ENCODE data around the gene SLC44A1.

DNA sequence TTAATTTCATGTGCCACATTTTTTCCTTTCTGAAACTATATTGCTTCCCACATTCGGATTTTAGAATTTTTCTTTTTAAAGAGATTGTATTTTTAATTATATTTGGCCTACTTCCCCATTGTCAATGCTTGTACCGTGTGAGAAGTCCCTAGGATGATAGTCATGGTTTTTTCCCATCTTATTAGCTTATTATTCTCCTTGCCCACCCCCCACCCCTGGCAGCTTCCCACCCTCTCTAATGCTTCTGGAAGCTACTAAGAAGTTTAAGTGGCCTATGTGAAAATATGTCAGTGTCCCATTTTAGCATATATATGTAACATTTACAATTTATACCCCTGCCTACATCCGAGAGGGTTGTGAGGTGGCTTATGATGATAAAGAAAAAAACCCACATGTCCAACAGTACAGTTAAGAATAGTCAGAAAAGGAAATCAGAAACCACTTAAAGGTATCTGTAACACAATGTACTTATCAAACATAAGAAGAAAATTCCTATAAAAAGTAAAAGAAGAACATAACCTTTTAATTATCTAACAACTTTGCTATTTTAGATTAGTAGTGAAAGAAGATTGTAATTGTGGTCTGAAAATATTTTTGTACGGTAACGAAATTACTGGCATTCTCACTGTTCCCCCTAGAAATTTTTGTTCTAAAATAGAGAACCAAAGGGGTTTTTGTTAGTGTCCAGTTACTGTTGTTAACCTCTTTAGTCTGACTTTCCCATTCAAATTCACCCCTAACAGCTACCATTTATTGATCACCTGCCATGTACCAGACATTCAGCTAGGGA, 62.1 kb downstream of the SLC44A1 start:
- TF ChIP-seq, protein P1, sequence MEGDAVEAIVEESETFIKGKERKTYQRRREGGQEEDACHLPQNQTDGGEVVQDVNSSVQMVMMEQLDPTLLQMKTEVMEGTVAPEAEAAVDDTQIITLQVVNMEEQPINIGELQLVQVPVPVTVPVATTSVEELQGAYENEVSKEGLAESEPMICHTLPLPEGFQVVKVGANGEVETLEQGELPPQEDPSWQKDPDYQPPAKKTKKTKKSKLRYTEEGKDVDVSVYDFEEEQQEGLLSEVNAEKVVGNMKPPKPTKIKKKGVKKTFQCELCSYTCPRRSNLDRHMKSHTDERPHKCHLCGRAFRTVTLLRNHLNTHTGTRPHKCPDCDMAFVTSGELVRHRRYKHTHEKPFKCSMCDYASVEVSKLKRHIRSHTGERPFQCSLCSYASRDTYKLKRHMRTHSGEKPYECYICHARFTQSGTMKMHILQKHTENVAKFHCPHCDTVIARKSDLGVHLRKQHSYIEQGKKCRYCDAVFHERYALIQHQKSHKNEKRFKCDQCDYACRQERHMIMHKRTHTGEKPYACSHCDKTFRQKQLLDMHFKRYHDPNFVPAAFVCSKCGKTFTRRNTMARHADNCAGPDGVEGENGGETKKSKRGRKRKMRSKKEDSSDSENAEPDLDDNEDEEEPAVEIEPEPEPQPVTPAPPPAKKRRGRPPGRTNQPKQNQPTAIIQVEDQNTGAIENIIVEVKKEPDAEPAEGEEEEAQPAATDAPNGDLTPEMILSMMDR (IDR thresholded peaks at IDR 0.05) = no peak
- no peak for TF ChIP-seq POLR2A (IDR thresholded peaks at IDR 0.05)
